GM23338 (cell line): Measurements from ENCODE around the gene FUNDC2.

Experiments
- CREB1 ChIP-seq: fragments of 250-450 bp; sonication (Bioruptor Pico); IDR thresholded peaks from 2 replicates; pipeline ENCODE4 v1.5.0; 2020; ENCODE audit warnings: low read depth, mild to moderate bottlenecking, moderate library complexity
- EZH2 ChIP-seq: fragments of 200-600 bp; sonication (generic); IDR thresholded peaks from one replicate; pipeline ENCODE4 v1.8.0; 2017; ENCODE audit warnings: antibody characterized with exemption, mild to moderate bottlenecking, low read depth; ENCODE audit not compliant: unreplicated experiment
- EZH2phosphoT487 ChIP-seq: fragments of 200-600 bp; sonication (generic); IDR thresholded peaks from one replicate; pipeline ENCODE4 v1.8.1; 2018; ENCODE audit warnings: antibody characterized with exemption; ENCODE audit not compliant: unreplicated experiment
- JUNB ChIP-seq: IDR thresholded peaks from one replicate; pipeline ENCODE4 v1.6.1; 2016; ENCODE audit warnings: antibody characterized with exemption; ENCODE audit not compliant: unreplicated experiment
- NANOG ChIP-seq: IDR thresholded peaks from 2 replicates; pipeline ENCODE4 v1.6.1; 2016; ENCODE audit warnings: antibody characterized with exemption, borderline replicate concordance
- POLR2AphosphoS5 ChIP-seq: IDR thresholded peaks from 2 replicates; pipeline ENCODE4 v1.6.1; 2016; ENCODE audit warnings: antibody characterized with exemption, low read depth
- STAT1 ChIP-seq: IDR thresholded peaks from one replicate; pipeline ENCODE4 v1.6.1; 2016; ENCODE audit warnings: antibody characterized with exemption; ENCODE audit not compliant: unreplicated experiment
- ZNF114 ChIP-seq: fragments of 250-450 bp; sonication (Bioruptor Pico); IDR thresholded peaks from 2 replicates; pipeline ENCODE4 v1.5.0; 2020; ENCODE audit warnings: mild to moderate bottlenecking, moderate library complexity
- ZNF331 ChIP-seq: fragments of 250-450 bp; sonication (Bioruptor Pico); IDR thresholded peaks from 2 replicates; pipeline ENCODE4 v1.5.0; 2020; ENCODE audit warnings: low read depth, mild to moderate bottlenecking, moderate library complexity
- TF ChIP-seq, protein P1 (sequence below), 2 experiments: fragments of 200-600 bp in 1 of 2; sonication (generic) in 1 of 2; conservative IDR thresholded peaks; 2 replicates each; pipeline versions ENCODE4 v1.5.1 to v1.6.1; 2016 to 2017; ENCODE audit warnings: antibody characterized with exemption in 2 of 2, low read depth in 2 of 2, mild to moderate bottlenecking in 2 of 2, moderate library complexity in 1 of 2
- TF ChIP-seq, protein P2 (sequence below): IDR thresholded peaks from 2 replicates; pipeline ENCODE4 v1.6.1; 2016; ENCODE audit warnings: antibody characterized with exemption
- TF ChIP-seq, protein P3 (sequence below): IDR thresholded peaks from one replicate; pipeline ENCODE4 v1.6.1; 2018; ENCODE audit warnings: antibody characterized with exemption; ENCODE audit not compliant: unreplicated experiment

DNA sequence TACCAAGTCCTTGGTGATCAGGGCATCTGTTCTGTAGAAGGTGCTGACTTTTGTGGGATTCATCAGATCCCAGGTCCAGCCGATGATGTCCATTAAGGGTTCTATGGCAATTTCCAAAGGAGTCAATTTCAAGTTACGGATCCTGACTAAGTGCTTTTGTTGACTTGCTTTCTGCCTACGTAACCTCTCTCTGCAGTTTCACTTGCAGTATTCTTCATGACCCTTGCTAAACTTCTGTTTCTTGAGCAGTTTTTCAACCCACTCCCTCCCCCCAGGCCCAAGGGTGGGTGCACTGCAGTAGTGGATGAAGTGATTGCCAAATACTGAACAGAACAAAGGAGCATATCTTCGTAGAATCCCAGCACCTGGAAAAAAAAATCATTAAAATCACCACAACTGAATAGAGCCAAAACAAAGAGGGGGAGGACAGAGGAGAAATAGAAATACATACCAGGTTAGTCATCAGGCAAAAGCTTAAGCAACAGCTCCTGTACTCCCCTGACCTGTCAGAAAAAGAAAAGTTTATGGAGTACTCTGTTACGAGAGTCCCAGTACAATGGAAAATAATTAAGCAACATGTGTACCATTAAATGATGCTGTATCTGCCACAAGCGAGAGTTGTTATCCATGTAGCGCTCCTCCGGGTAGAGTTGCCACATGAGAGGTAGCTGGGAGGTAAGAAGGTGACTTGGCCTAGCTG is 38.5 kb downstream of the FUNDC2 start:
- TF ChIP-seq, protein P1, sequence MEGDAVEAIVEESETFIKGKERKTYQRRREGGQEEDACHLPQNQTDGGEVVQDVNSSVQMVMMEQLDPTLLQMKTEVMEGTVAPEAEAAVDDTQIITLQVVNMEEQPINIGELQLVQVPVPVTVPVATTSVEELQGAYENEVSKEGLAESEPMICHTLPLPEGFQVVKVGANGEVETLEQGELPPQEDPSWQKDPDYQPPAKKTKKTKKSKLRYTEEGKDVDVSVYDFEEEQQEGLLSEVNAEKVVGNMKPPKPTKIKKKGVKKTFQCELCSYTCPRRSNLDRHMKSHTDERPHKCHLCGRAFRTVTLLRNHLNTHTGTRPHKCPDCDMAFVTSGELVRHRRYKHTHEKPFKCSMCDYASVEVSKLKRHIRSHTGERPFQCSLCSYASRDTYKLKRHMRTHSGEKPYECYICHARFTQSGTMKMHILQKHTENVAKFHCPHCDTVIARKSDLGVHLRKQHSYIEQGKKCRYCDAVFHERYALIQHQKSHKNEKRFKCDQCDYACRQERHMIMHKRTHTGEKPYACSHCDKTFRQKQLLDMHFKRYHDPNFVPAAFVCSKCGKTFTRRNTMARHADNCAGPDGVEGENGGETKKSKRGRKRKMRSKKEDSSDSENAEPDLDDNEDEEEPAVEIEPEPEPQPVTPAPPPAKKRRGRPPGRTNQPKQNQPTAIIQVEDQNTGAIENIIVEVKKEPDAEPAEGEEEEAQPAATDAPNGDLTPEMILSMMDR (conservative IDR thresholded peaks at IDR 0.05; ENCODE audit: low read depth in 2 of 2): no peak
- TF ChIP-seq CREB1: no peak
- TF ChIP-seq POLR2AphosphoS5: no peak
- TF ChIP-seq, protein P2, sequence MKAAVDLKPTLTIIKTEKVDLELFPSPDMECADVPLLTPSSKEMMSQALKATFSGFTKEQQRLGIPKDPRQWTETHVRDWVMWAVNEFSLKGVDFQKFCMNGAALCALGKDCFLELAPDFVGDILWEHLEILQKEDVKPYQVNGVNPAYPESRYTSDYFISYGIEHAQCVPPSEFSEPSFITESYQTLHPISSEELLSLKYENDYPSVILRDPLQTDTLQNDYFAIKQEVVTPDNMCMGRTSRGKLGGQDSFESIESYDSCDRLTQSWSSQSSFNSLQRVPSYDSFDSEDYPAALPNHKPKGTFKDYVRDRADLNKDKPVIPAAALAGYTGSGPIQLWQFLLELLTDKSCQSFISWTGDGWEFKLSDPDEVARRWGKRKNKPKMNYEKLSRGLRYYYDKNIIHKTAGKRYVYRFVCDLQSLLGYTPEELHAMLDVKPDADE: no peak
- TF ChIP-seq EZH2: no peak
- TF ChIP-seq, protein P3, sequence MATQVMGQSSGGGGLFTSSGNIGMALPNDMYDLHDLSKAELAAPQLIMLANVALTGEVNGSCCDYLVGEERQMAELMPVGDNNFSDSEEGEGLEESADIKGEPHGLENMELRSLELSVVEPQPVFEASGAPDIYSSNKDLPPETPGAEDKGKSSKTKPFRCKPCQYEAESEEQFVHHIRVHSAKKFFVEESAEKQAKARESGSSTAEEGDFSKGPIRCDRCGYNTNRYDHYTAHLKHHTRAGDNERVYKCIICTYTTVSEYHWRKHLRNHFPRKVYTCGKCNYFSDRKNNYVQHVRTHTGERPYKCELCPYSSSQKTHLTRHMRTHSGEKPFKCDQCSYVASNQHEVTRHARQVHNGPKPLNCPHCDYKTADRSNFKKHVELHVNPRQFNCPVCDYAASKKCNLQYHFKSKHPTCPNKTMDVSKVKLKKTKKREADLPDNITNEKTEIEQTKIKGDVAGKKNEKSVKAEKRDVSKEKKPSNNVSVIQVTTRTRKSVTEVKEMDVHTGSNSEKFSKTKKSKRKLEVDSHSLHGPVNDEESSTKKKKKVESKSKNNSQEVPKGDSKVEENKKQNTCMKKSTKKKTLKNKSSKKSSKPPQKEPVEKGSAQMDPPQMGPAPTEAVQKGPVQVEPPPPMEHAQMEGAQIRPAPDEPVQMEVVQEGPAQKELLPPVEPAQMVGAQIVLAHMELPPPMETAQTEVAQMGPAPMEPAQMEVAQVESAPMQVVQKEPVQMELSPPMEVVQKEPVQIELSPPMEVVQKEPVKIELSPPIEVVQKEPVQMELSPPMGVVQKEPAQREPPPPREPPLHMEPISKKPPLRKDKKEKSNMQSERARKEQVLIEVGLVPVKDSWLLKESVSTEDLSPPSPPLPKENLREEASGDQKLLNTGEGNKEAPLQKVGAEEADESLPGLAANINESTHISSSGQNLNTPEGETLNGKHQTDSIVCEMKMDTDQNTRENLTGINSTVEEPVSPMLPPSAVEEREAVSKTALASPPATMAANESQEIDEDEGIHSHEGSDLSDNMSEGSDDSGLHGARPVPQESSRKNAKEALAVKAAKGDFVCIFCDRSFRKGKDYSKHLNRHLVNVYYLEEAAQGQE: no peak
- TF ChIP-seq ZNF114 (CRISPR knock-in tag): no peak
- TF ChIP-seq EZH2phosphoT487: no peak
- TF ChIP-seq JUNB: no peak
- TF ChIP-seq STAT1: no peak
- TF ChIP-seq ZNF331 (CRISPR knock-in tag): no peak
- TF ChIP-seq NANOG: no peak
